Measurements from ENCODE around the gene EBI3.
"Not testable (repeated sequence)": the region's sequence is repeated elsewhere in the genome, so short reads cannot be mapped to it uniquely, and the experiment has no call there.

EBI3 gene

GRCh38 chr19:4217429-4218264 lies 11.7 kb upstream of the EBI3 start:
- DNase-seq (ENCODE audit: low spot score), result no peak
- TF ChIP-seq CTCF (IDR thresholded peaks at IDR 0.05; ENCODE audit: extremely low read depth, missing control alignments), result no peak

GRCh38 chr19:4218523-4218922 lies 10.8 kb upstream of the EBI3 start:
- DNase-seq (ENCODE audit: low spot score), result not testable (repeated sequence)

- TF ChIP-seq CTCF (IDR thresholded peaks at IDR 0.05; ENCODE audit: extremely low read depth, missing control alignments), result no peak
- no peak for DNase-seq (ENCODE audit: low spot score)
Observed at GRCh38 chr19:4220188-4220587, 9.1 kb upstream of the EBI3 start.

- TF ChIP-seq CTCF (IDR thresholded peaks at IDR 0.05; ENCODE audit: extremely low read depth, missing control alignments), result no peak
- no peak for DNase-seq (ENCODE audit: low spot score)
Observed at GRCh38 chr19:4224470-4224869, 4.9 kb upstream of the EBI3 start.

GRCh38 chr19:4225885-4226284 lies 3.4 kb upstream of the EBI3 start:
- DNase-seq (ENCODE audit: low spot score), result no peak
- TF ChIP-seq CTCF (IDR thresholded peaks at IDR 0.05; ENCODE audit: extremely low read depth, missing control alignments), result no peak

- no peak for TF ChIP-seq CTCF (IDR thresholded peaks at IDR 0.05; ENCODE audit: extremely low read depth, missing control alignments)
- no peak for DNase-seq (ENCODE audit: low spot score)
Observed at GRCh38 chr19:4227771-4228170, 1.6 kb upstream of the EBI3 start.

GRCh38 chr19:4228765-4229178 lies 551 bp upstream of the EBI3 start:
- TF ChIP-seq CTCF (IDR thresholded peaks at IDR 0.05; ENCODE audit: extremely low read depth, missing control alignments), result no peak
- no peak for DNase-seq (ENCODE audit: low spot score)

GRCh38 chr19:4230237-4230636 lies 914 bp downstream of the EBI3 start:
- DNase-seq (ENCODE audit: low spot score), result not testable (repeated sequence)

GRCh38 chr19:4231521-4231920 lies 2.2 kb downstream of the EBI3 start:
- DNase-seq (ENCODE audit: low spot score), result not testable (repeated sequence)

- not testable (repeated sequence) for DNase-seq (ENCODE audit: low spot score)
Observed at GRCh38 chr19:4232139-4232538, 2.8 kb downstream of the EBI3 start.
